GM21619 (cell line): ENCODE measurements around the gene MICAL3.

Experiments used
- ATAC-seq: cut with Tn5 transposase; IDR thresholded peaks from one replicate; pipeline ENCODE4 v1.9.1; 2021; ENCODE audit not compliant: unreplicated experiment

MICAL3 gene

DNA sequence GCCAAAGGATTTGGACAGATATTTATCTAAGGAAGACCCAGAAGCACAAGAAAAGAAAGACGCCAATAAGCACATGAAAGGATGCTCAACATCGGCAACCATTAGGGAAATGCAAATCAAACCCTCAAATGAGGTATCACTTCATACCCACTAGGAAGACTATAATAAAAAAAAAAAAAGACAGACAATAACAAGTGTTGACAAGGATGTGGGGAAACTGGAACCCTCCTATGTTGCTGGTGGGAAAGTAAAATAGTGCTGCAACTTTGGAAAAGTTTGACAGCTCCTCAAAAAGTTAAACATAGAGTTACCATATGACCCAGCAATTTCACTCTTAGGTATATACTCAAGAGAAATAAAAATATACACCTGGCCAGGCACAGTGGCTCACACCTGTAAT lies 47.0 kb downstream of the MICAL3 start:
- no peak for ATAC-seq

DNA sequence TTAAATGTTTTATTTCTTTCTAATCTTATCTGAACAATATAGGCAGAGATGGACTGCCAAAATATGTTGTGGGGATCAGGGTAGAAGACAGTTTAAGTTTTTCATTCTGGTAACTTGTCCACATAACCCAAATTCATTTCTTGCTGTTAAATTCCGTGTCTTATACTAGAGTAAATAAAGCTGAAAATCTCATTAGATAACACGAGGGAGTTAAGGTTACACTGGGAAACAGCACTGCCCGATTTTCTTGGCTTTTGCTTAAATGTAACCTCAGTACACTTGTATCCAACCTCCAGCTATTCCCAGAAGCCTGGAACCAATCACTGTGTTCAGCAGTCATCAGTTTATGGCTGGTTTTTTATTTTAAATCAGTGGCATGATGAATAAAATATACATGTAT lies 48.2 kb downstream of the MICAL3 start:
- ATAC-seq: no peak

DNA sequence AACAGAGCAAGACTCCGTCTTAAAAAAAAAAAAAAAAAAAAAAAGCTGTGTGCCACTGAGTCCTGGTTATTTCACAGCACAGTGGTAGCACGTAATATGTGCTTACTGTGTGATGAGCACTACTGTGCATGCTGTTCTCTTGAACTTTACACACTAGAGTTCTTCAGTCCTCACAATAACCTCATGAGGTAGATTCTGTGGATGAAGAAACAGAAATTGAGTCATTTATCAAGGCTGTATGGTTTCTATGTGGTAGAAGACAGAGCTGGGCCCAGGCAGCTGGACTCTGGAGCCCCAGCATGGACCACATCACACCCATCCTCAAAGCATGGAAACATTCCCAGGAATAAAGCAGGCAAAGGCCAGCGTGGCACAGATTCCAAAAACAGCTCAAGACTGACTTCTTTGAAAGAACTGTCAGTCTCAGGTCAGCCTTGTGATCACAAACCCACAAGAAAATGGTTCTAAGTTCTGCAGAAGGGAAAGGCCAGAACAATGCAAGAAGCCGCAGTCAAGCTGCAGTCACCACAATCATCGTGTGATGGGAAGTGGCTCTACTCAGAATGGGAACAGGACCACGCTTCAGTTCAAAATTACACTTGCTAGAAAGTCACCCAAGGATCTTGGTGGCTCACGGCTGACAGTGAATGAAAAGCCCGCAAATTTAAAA lies 49.5 kb downstream of the MICAL3 start:
- ATAC-seq: no peak

DNA sequence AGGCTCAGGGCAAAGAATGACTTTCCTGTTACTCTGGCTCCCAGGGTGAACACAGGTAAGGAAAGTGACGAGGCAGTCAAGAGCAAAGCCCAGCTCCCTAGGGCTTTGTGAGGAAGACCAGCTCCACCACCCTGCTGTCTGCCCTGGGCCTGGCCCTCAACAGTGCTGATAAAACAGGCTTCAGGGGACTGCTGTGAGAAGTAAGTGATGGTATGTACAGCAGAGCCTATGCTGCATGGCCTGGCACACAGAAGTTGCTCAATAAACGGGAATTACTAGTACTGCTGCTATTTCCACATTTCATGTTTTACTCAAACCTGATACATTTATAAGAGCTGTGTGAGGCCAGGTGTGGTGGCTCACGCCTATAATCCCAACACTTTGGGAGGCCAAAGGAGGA lies 50.3 kb downstream of the MICAL3 start:
- no peak for ATAC-seq

DNA sequence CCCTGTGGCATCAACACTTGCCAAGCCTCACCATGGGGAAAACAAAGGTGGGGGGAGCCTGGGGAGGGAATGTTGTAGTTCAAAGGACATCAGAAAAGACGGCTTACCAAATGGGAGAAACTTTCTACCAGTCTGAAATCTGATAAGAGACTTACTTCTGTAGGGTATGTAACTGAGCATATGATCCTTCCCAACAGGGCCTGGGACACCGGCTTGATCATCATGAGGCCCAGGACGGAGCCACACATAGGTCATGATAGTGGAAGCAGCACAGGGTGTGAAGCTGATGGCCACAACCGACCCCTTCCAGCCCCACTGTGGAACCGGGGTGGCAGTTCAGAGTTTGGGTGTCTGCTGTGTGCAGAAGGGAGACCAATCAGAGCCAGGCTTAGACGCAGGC lies 51.1 kb downstream of the MICAL3 start:
- no peak for ATAC-seq

DNA sequence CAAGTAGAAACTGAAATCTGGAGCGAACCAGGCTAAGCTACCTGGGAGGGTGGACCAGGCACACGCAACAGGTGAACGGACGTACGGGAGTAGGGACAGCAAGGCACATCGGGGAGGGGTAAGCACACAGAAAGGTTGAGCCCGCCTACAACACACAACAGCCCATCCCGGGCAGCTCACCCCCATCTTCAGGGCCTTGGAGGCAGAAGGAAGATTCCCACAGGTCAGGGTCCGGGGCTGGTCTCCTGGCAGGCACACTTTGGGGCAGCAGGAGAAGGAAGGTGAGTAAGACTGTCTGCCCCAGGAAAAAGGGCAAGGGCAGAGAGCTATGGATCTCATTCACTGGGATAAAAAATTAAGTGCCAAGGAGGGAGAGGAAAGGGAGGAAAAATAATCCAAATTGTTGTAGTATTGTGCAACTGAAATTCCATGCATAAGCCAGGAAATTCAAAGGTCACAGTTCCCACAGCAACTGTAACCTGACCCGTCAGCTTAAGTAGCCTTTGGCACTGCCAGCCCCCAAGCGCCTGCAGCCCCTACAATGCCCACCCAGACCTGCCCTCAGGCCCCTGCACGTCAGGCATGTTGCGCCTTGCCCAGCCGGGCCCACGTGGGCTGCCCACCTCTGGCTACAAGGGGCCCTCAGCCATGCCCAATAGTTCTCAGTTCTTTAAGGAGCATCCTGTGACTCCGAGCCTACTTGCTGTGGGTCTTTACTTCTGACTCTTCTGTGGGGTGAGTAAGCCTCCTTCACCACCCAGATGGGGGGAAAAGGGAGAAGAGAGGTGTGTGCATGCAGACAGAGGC lies 51.8 kb downstream of the MICAL3 start:
- no peak for ATAC-seq

DNA sequence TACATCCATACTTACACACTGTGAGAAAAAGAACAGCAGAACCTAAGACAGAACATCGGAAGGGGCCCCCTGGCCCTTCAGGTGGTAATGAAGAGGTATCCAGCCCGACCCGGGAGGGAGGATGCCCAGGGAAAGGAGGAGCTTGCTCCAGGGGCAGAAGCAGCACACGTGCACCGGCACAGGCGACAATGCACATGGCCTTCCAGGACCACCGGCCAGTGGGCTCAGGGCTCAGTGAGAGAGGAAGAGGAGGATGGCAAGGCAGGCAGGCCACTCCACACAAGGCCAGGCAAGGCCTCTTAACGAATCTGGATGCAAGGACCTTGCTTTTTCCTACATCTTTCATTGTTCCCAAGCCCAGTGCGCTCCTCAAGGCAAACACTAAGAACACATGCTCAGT lies 52.6 kb downstream of the MICAL3 start:
- no peak for ATAC-seq

DNA sequence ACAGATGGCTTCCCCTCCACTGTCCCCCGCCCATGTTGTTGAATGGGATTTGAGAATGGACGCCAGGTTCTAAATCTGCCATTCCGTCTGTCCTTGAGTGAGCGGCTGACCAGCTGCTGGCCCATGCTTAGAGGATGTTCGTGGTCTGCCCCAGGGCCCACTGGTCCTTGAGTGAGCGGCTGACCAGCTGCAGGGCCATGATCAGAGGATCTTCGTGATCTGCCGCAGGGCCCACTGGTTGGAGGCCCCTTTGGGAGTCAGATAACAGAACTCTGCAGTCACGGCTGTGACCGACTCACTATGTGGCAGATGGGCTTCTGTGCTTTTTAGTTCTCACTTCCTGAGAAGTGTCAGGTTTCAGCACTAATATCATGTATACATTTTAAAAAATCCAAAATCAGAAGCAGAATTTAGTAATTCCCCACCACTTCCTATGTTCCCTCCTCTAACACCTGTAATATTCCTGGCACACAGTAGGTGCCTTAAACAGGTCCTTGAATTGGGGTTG lies 54.1 kb downstream of the MICAL3 start:
- ATAC-seq: no peak

DNA sequence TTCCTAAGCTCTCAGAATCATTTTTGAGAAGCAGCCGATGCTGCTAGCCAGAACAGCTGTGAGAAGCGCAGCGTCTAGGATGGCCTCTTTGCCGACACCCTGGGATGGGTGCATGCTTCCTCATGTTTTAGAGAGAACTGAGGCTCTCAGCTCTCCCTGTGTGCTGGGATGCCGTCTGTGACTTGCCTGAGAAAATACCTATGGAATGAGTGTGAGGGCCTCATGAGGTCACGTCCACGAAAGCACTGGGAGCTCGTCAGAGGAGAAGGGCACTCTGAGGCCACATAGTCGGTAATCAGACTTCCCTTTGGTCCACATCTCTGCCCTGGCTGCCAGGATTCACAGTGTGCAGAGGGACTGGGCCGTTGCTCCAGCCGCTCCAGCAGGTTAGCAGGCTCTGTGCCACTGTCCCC lies 54.7 kb downstream of the MICAL3 start:
- ATAC-seq: no peak

DNA sequence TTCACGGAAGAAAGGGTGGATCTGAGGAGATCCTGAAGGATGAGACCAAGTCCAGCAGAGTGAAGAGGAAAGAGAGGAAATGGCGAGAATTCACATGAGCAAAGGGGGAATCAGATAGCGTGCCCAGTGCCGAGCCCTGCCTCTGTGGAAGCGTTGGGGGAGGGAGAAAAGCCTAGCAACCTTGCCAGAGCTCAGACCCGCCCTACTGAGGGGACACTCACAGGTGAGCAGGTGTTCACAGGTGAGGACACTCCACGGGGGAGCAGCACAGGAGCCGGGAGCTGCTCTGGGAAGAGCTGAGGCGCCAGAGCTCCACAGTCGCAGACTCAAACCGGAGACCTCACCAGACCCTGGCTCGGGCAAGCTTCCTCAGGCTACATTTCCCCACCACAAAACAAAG lies 56.2 kb downstream of the MICAL3 start:
- ATAC-seq: no peak

DNA sequence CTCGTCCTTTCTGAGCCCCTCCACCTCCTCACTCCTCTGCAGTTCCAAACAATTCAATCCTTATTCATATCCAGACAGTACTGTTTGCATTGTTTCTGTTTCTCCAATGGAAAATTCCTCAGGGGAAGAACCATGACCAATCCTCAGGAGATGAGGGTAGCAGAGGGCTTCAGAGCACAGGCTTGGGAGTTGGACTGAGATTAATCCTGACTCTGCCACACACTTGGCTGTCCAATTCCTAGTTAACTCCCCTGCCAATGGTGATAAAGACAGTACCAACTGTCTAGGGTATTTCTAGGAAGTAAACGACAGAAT lies 58.0 kb downstream of the MICAL3 start:
- ATAC-seq: no peak

DNA sequence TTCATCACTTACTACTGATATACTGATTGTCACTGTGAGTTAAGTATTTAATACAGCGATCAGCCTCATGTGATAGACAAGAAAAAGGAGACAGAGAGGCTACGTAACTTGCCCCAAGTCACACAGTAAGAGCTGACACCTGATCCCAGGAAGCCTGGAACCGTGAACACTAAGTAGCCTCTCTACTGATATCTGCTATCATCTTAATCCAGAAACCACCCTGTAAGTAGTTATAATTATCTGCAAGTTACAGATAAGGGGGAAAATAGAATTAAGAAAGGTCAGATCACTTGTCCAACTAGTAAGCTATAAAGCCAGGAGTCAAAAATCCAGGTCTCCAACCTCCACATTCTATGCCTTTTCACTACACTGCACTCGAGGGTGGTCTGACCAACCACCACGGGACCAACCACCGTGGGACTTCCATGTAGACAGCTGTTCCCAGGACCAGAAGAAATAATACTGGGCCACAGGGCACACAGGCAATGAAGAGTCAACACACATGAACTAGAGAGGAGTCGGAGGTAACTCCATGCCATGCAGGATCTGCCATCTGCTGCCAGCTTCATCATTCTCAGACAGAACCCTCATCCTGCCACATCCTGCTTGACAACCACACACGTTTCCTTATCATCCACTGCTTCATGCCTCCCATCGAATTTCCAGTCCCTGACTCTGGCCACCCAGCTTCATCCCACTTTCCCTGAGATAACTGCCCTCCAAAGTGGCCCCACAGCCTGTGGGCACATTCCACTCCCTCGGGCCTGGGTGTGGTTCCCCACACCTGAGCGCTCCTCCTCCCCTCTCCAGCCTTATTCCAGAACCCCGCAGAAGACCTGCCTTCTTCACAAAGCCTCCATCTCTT lies 58.6 kb downstream of the MICAL3 start:
- no peak for ATAC-seq

DNA sequence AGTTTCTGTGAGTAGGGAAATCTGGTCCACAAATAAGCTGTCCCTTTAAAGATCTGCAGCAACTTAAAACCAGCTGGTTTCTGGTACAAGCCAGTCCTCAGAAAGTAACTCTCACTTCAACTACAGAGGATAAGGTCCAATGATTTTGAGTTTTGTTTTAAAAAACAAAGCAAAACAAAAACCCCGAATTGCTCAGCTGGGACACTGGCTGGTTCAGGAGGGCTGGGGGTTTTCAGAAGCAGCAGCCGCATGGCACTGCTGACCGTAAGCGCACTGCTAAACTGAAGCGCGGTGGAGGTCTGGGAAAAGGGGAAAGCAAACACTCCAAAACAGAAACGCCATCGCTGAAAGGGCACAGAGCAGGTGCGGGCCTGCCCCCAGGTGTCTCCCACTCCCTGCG lies 59.7 kb downstream of the MICAL3 start:
- ATAC-seq: peak; percentile 73

DNA sequence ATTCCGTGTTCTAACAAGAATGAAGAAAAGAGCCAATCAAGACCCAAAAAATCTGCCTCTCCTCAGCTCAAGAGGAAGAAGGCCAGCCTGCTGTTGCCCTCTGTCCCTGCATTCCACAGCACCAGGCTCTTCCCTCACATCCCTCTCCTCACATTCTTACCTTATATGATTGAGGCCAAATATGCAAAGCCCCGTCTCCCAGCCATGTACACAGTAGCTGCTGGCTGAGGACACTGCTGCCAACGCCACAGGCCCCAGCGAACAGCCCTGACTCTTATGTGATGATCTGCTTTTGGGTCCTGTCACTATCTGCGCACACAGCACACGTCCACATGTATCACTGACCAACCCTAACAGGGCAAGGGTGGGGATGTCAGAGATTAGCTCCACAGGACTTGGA lies 60.2 kb downstream of the MICAL3 start:
- ATAC-seq: no peak

DNA sequence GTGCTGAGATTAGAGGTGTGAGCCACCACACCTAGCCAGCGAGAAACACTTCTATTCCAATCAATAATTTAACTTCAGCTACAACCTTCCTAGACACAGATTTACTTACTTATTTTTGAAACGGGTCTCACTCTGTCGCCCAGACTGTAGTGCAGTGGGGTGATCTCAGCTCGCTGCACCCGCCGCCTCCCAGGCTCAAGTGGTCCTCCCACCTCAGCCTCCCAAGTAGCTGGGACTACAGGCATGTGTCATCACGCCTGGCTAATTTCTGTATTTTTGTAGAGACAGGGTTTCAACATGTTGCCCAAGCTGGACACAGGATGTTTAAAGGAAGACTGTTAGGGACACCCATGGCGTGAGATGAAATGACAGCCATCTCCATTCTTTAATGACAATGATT lies 61.3 kb downstream of the MICAL3 start:
- no peak for ATAC-seq

DNA sequence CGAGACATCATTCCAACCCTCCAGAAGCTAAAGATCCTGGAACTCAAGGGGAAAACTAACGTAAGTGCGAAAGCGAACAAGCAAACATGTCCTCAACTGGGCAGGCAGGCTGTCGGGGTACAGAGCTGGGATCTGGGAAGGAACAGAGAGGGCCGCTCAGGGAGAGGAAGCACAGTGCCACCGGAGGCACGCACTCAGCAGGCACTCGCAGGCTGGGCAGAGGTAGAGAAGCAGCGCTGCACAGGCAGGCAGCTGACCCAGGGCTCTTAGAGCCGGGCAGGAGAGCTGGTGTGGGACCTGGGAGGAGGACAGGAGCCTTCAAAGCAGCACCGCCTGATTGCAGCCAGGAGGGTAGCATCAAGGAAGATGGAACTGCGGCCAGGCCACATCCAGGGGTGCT lies 62.2 kb downstream of the MICAL3 start:
- ATAC-seq: no peak

DNA sequence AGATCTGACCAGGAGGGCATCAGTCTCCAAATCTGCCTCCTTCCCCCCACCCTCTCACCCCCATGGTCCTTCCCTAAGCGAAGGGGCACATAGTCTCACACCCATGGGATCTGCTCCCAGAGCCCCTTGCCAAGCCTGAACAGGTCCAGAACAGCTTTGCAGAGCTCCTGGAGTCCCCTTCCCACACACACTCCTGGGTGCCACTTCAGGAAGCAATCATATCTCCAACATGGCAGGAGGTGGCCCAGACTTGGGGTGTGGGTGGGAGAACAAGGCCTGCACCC lies 63.0 kb downstream of the MICAL3 start:
- ATAC-seq: no peak

DNA sequence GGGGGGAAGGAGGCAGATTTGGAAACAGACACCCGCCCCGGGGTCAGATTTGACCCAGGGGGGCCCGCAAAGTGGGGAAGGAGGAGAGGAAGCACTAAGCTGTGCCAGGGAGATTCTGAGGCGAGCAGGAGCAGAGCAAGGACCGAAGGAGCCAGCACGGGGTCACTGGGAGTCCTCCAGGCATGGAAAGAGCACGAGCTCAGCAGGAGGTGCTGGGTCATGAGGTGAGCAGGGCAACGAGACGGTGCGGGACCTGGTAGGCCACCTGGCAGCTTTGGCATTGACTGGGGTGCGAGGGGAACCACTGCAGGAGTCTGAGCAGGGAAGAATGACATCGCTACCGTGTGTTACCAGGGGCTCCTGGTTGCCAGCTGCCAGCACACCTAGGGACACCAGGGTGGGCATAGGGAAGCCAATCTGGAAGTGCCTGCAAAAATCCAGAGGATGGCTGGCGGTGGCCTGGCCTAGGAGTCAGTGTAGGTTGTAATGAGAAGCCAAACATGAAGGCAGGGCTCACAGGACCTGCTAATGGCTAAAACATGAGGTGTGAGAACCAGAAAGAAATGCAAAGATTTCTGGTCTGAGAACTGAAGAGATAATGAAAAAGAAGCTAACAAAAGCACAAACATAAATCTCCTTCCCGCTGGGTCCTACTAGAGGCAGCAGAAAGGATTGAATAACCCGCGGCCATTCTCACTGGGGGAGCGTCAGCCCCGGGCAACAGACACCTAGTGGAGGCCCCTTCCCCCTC lies 63.5 kb downstream of the MICAL3 start:
- ATAC-seq: no peak

DNA sequence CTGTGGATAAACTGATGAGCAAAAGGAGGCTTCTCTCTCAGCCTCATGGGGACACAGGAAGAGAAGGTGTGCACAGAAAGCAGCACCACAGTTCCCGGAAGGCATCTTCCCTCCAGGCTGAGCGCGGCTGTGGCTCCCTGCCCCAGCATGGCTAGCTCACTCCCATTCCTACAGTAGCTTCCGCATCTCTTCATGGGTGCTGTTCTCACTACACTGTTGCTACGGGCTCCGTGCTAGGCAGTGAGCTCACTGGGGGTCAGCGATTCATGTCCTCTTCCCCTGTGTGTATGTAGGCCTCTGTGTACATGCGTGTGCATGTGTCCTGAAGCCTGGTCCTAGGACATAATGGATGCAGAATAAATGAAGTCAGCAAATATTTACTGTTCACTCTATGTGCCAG lies 64.3 kb downstream of the MICAL3 start:
- ATAC-seq: no peak

DNA sequence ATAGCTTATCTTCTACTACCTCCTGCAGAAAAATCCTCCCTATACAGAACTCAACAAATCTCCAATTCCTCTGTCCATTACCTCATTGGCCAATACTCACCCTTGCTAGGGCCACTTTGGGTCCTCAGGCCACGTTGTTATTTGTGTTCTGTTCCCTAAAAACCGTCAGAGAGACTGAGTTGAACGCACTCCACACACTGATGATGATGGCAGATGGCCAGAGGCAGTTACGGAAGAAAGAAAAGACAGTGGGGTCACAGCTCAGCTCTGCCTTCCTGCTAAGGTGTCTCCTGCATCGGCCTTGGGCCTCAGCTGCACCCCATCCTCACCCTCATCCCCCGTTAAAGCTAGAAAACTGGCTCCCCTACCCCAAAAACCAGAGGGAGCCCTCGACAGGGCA lies 66.2 kb downstream of the MICAL3 start:
- ATAC-seq: no peak

DNA sequence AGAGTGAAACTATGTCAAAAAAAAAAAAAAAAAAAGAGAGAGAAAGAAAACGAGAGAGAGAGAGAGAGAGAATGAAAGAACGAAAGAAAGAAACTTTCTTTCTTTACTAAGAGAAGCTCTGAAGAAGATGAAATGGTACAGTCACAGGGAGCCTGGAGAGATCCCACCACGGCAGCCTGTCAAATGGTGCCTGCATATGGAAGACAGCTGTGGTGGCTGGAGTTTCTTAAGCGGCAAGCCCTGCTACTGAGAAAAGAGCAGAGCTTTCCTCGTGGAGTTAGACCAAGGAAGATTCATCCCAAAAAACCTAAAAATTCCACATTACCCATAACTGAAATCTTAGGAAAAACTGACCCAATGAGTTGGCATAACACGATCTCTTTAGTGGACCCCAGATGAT lies 66.7 kb downstream of the MICAL3 start:
- no peak for ATAC-seq
